ENCODE measurements around the gene IRAK1. TPM values are rescaled to one million over a fixed set of nuclear protein-coding genes. Genes with fewer than 3 reads are reported as not detected.

Gene IRAK1
- total and polyA plus RNA-seq, 10 of the 15 experiments (the other 5 are each of a cell fraction or from before 2014, with no cell fraction given): 4.2 to 136 (median 39.5) TPM

GRCh38 chrX:154019633-154020528 lies at the start of gene IRAK1 (continued):
- TF ChIP-seq NR2F1 (conservative IDR thresholded peaks at IDR 0.05): 0 out of 2 replicates have a peak, but pooled peaks have one; percentile 41
- TF ChIP-seq BHLHE40 (IDR thresholded peaks at IDR 0.05; ENCODE audit: borderline replicate concordance in 1 of 2, low read depth in 2 of 2, low read length in 1 of 2): peak in 1 of 2 experiments; percentile 73; a peak in 2 of 4 replicates

GRCh38 chrX:154068560-154068959 lies 48.9 kb upstream of the IRAK1 start:
- no peaks in the 10 kb centered on the region for H3K9me3 ChIP-seq (replicated peaks; ENCODE audit: control insufficient read depth, insufficient read depth, low read length)
- no peak overlapping the region for H2AFZ ChIP-seq (ENCODE audit: control insufficient read depth, low read depth, low read length)
- no peaks in the 10 kb centered on the region; a peak in 1 of 4 replicates for H3K36me3 ChIP-seq (ENCODE audit: control insufficient read depth in 2 of 2, insufficient read depth in 2 of 2, low read length in 1 of 2)
- ChIA-PET SMC1A (ENCODE audit: uncharacterized antibody, unreplicated experiment) (interaction anchor here (1.7 kb wide), 1 partner anchor 9 kb away, joined by 5 read pairs; no protein-coding TSS in a partner anchor), CTCF (interaction anchor here (0.7 kb wide), 1 partner anchor 16 kb away, joined by 6 read pairs; no protein-coding TSS in a partner anchor), POLR2A (interaction anchor here (0.6 kb wide), 1 partner anchor 140 kb away, joined by 3 read pairs; no protein-coding TSS in a partner anchor), RAD21 (ENCODE audit: unreplicated experiment) (interaction anchor here (0.7 kb wide), 1 partner anchor 55 kb away, joined by 3 read pairs; no protein-coding TSS in a partner anchor)
- 0 out of 2 replicates have a peak overlapping the region, but pooled peaks have one; percentile 3 for H3K4me2 ChIP-seq (ENCODE audit: control insufficient read depth, insufficient read depth)
- in situ Hi-C loops (cut with MboI) (no loop called here), intact Hi-C loops (cut with micrococcal nuclease; ENCODE audit: unreplicated experiment) (no loop called here)
- H3K27ac ChIP-seq (ENCODE audit: control insufficient read depth, insufficient read depth): no peak overlapping the region
- no peaks in the 10 kb centered on the region; the same call in 1 of the 2 replicates for H3K4me1 ChIP-seq (ENCODE audit: control insufficient read depth, insufficient read depth, low read length)
- DNase-seq (ENCODE audit: low read depth, low spot score) (no peak), FAIRE-seq (no peak), ATAC-seq (no peak)
- WGBS (ENCODE audit: insufficient coverage, insufficient replicate concordance, low lambda C conversion rate, missing lambda C conversion rate): 40% methylated on average over 3 of the region's 3 CpGs
- no TSS peak for BruUV-seq (replicated peaks)
- H4K20me1 ChIP-seq (ENCODE audit: control insufficient read depth, insufficient read depth): no peaks in the 10 kb centered on the region
- no peak overlapping the region for H3K9ac ChIP-seq (ENCODE audit: control insufficient read depth, insufficient read depth, low read length)
- H3K27me3 ChIP-seq (replicated peaks in 1 of 2; ENCODE audit: control insufficient read depth in 2 of 2, insufficient read depth in 2 of 2, low read length in 1 of 2): no peaks in the 10 kb centered on the region
- no peak for TF ChIP-seq IRF5 (IDR thresholded peaks at IDR 0.05; ENCODE audit: borderline replicate concordance)
- TF ChIP-seq LARP7 (IDR thresholded peaks at IDR 0.05): no peak
- TF ChIP-seq SPI1 (IDR thresholded peaks at IDR 0.05; ENCODE audit: borderline replicate concordance, insufficient read depth, low read depth, low read length): peak; percentile 27; the same call in 1 of the 2 replicates
- no peak for TF ChIP-seq STAT1 (conservative IDR thresholded peaks at IDR 0.05)
- no peak overlapping the region for H3K4me3 ChIP-seq
- peaks cover 13% of the 10 kb centered on the region for H3K79me2 ChIP-seq (ENCODE audit: control insufficient read depth, insufficient read depth, low read length)
